HG03196 (cell line): Measurements from ENCODE around the gene VGLL4.

Experiments used
- ATAC-seq: cut with Tn5 transposase; IDR thresholded peaks from one replicate; pipeline ENCODE4 v1.9.1; 2021; ENCODE audit not compliant: unreplicated experiment

The VGLL4 gene

GRCh38 chr3:11509173-11510000, 134.3 kb downstream of the VGLL4 start:
- no peak for ATAC-seq

- ATAC-seq: no peak
Observed at GRCh38 chr3:11508346-11509172, 135.2 kb downstream of the VGLL4 start.

GRCh38 chr3:11507719-11508118, 136.0 kb downstream of the VGLL4 start:
- ATAC-seq: no peak
